Upper lobe of left lung (tissue), 4 donors: ENCODE results near the gene FOXS1.

ENCODE experiments used
- EP300 ChIP-seq, 4 donors: sonication (generic); formaldehyde crosslinking; IDR thresholded peaks; one replicate each; pipeline ENCODE4 v1.5.1; 2017; ENCODE audit warnings: antibody characterized with exemption in 4 of 4, control low read depth in 2 of 4
- POLR2A ChIP-seq, 4 donors: fragments of 450-650 bp; IDR thresholded peaks; one replicate each; pipeline ENCODE4 v1.5.1; 2016 to 2017; ENCODE audit warnings: antibody characterized with exemption in 4 of 4, mild to moderate bottlenecking in 2 of 4
- POLR2AphosphoS5 ChIP-seq, 2 donors: sonication (generic); formaldehyde crosslinking; IDR thresholded peaks; one replicate each; pipeline ENCODE4 v1.5.1; 2017; ENCODE audit warnings: antibody characterized with exemption in 2 of 2
- TF ChIP-seq, protein P1 (sequence below), 6 experiments: fragments of 450-650 bp in 4 of 6; fragments of 200-600 bp in 2 of 6; sonication (generic) in 2 of 6; IDR thresholded peaks; one replicate each; pipeline ENCODE4 v1.5.1; 2016 to 2019; ENCODE audit warnings: antibody characterized with exemption in 6 of 6

DNA sequence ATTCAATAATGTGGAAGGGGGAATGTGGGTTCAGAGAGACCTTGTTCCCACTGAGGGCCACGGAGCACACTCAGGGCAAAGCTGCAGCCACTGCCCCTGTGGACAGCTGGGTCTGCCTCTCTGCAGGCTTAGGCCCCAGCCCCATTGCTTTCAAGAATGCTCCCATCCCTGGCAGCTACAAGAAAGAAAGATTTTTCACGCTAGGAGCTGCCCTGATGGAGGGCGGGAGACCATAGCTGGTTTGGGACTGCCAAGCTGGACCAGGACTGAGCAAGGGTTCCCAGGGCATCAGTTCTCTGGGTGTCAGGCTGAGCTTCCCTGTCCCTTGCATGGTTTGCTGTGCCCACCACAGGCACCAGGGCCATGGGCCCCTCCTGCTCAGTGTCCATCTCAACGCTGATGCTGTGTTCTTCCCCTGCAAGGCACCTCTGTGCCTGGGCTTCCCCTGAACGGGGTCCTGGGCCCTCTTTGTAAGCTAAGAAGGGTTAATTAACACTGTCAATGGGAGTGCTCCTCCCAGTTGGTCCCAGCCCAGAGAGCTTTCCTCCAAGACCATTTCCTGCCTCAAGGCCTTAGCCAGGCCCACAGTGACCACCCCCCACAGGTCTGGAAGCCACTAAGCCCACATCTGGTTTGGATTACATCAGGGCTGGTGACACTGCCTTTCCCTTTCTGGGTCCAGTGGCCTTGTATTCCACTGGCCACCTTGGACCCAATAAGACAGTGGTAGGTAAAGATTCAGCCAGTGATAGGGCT is 8.4 kb downstream of the FOXS1 start:
- TF ChIP-seq, protein P1, sequence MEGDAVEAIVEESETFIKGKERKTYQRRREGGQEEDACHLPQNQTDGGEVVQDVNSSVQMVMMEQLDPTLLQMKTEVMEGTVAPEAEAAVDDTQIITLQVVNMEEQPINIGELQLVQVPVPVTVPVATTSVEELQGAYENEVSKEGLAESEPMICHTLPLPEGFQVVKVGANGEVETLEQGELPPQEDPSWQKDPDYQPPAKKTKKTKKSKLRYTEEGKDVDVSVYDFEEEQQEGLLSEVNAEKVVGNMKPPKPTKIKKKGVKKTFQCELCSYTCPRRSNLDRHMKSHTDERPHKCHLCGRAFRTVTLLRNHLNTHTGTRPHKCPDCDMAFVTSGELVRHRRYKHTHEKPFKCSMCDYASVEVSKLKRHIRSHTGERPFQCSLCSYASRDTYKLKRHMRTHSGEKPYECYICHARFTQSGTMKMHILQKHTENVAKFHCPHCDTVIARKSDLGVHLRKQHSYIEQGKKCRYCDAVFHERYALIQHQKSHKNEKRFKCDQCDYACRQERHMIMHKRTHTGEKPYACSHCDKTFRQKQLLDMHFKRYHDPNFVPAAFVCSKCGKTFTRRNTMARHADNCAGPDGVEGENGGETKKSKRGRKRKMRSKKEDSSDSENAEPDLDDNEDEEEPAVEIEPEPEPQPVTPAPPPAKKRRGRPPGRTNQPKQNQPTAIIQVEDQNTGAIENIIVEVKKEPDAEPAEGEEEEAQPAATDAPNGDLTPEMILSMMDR (IDR thresholded peaks at IDR 0.05), result no peak
- TF ChIP-seq POLR2A (IDR thresholded peaks at IDR 0.05), result no peak
- no peak for TF ChIP-seq POLR2AphosphoS5 (IDR thresholded peaks at IDR 0.05)
- no peak for TF ChIP-seq EP300 (IDR thresholded peaks at IDR 0.05)
